Measurements from ENCODE around the gene HEXIM1. TPM values are rescaled to one million over a fixed set of nuclear protein-coding genes. Genes with fewer than 3 reads are reported as not detected.
A peak's percentile ranks its signal among the peaks of the same experiment; 100 is the strongest.

HEXIM1 gene
- total RNA-seq, 1 donor from 2014 or later = 23.7 TPM

- H3K4me1 ChIP-seq = peaks cover 11 to 41% of the 10 kb centered on the region in 2 donors
- no peaks in the 10 kb centered on the region for H3K36me3 ChIP-seq
- no peak for TF ChIP-seq CTCF (IDR thresholded peaks at IDR 0.05)
- intact Hi-C loops (cut with DNase I) = loop anchor here (5.0 to 10.0 kb wide), 2 partner anchors 170 to 1242 kb away; partner anchors contain the start of genes MAP3K14 and MPP2
- H3K9me3 ChIP-seq = no peaks in the 10 kb centered on the region
- no peaks in the 10 kb centered on the region for H3K27me3 ChIP-seq
- peak overlapping the region; percentile 96 for H3K27ac ChIP-seq
- H3K4me3 ChIP-seq = peak overlapping the region; percentile 70 to 73
- peak in 1 of 2 donors; percentile 86 for DNase-seq (ENCODE audit: low spot score in 2 of 2)
Measured at GRCh38 chr17:45146890-45147580, 1.2 kb upstream of the HEXIM1 start.

- peaks cover 11 to 47% of the 10 kb centered on the region in 2 donors for H3K4me1 ChIP-seq
- peak in 1 of 2 donors; percentile 87 for DNase-seq (ENCODE audit: low spot score in 2 of 2)
Measured at GRCh38 chr17:45147581-45148182, 593 bp upstream of the HEXIM1 start.

GRCh38 chr17:45149037-45149668 is 878 bp downstream of the HEXIM1 start:
- peak overlapping the region; percentile 94 to 97 for H3K27ac ChIP-seq
- intact Hi-C loops (cut with DNase I) = loop anchor here (1.0 to 10.0 kb wide), 4 partner anchors 14 to 1244 kb away; partner anchors contain the start of genes ACBD4, MAP3K14 and MPP2
- peak; percentile 86 to 93 (median 87) for TF ChIP-seq CTCF (IDR thresholded peaks at IDR 0.05)
- DNase-seq (ENCODE audit: low spot score in 2 of 2) = peak in 1 of 2 donors; percentile 94
- H3K4me3 ChIP-seq = peak overlapping the region; percentile 72 to 90
- H3K9me3 ChIP-seq = no peaks in the 10 kb centered on the region
- H3K4me1 ChIP-seq = peaks cover 11 to 44% of the 10 kb centered on the region in 2 donors
- no peaks in the 10 kb centered on the region for H3K36me3 ChIP-seq
- H3K27me3 ChIP-seq = no peaks in the 10 kb centered on the region

More at GRCh38 chr17:45147581-45148182, 593 bp upstream of the HEXIM1 start:
- Histone ChIP-seq H3K36me3 (no peaks in the 10 kb centered on the region), H3K27ac (peak overlapping the region; percentile 96), H3K27me3 (no peaks in the 10 kb centered on the region), H3K4me3 (peak overlapping the region; percentile 70 to 73), H3K9me3 (no peaks in the 10 kb centered on the region)
- no peak for TF ChIP-seq CTCF (IDR thresholded peaks at IDR 0.05)
- intact Hi-C loops (cut with DNase I) = loop anchor here (1.0 to 10.0 kb wide), 4 partner anchors 14 to 1243 kb away; partner anchors contain the start of genes HEXIM2, MAP3K14 and MPP2

- DNase-seq (ENCODE audit: low spot score in 2 of 2) = peak in 1 of 2 donors; percentile 85
- H3K9me3 ChIP-seq = no peaks in the 10 kb centered on the region
- H3K4me3 ChIP-seq = peak overlapping the region; percentile 72 to 90
- no peak for TF ChIP-seq CTCF (IDR thresholded peaks at IDR 0.05)
- intact Hi-C loops (cut with DNase I) = loop anchor here (1.0 to 10.0 kb wide), 4 partner anchors 15 to 1245 kb away; partner anchors contain the start of genes ACBD4, MAP3K14 and MPP2
- H3K27me3 ChIP-seq = no peaks in the 10 kb centered on the region
- H3K4me1 ChIP-seq = peaks cover 9 to 41% of the 10 kb centered on the region in 2 donors
- H3K27ac ChIP-seq = peak overlapping the region; percentile 94 to 97
- H3K36me3 ChIP-seq = no peaks in the 10 kb centered on the region
Measured at GRCh38 chr17:45149669-45150664, 1.7 kb downstream of the HEXIM1 start.

Data from ascending aorta (tissue), 2 donors.